OCI-LY1 (cell line): ENCODE data around the gene TOM1.

Experiments
- H2AFZ ChIP-seq: fragments of 200-600 bp; sonication (generic), shearing (Covaris generic); 2 replicates; pipeline ENCODE4 v1.6.0; 2014; ENCODE audit warnings: antibody characterized with exemption, mild to moderate bottlenecking, low read length
- H3F3A ChIP-seq: fragments of 200-600 bp; sonication (generic), shearing (Covaris generic); 2 replicates; pipeline ENCODE4 v1.6.0; 2014; ENCODE audit warnings: mild to moderate bottlenecking, antibody characterized with exemption, low read length, moderate library complexity; ENCODE audit not compliant: insufficient read depth
- H3K27ac ChIP-seq: fragments of 200-600 bp; sonication (generic); 2 replicates; pipeline ENCODE4 v1.5.1; 2014; ENCODE audit warnings: low read length, mixed run types, mild to moderate bottlenecking, low read depth; ENCODE audit not compliant: poor library complexity, severe bottlenecking
- H3K27me3 ChIP-seq: fragments of 200-600 bp; sonication (generic); 2 replicates; pipeline ENCODE4 v1.6.0; 2014; ENCODE audit warnings: antibody characterized with exemption, mild to moderate bottlenecking, low read length, moderate library complexity; ENCODE audit not compliant: insufficient read depth
- H3K36me3 ChIP-seq: fragments of 200-600 bp; sonication (generic); 2 replicates; pipeline ENCODE4 v1.6.1; 2014; ENCODE audit warnings: mild to moderate bottlenecking, antibody characterized with exemption, low read length, moderate library complexity, mixed read lengths; ENCODE audit not compliant: insufficient read depth
- H3K4me1 ChIP-seq: fragments of 200-600 bp; sonication (generic); 2 replicates; pipeline ENCODE4 v1.5.1; 2014; ENCODE audit warnings: mild to moderate bottlenecking, low read length, moderate library complexity; ENCODE audit not compliant: insufficient read depth, severe bottlenecking
- H3K4me2 ChIP-seq: fragments of 200-600 bp; sonication (generic), shearing (Covaris generic); 2 replicates; pipeline ENCODE4 v1.6.1; 2014; ENCODE audit warnings: low read length
- H3K4me3 ChIP-seq: fragments of 200-600 bp; sonication (generic); 2 replicates; pipeline ENCODE4 v1.5.1; 2014; ENCODE audit warnings: low read length, low read depth, mild to moderate bottlenecking, mixed read lengths; ENCODE audit not compliant: poor library complexity, severe bottlenecking
- H3K79me2 ChIP-seq: fragments of 200-600 bp; shearing (Covaris generic); 2 replicates; pipeline ENCODE4 v1.6.1; 2016; ENCODE audit warnings: mixed run types, low read length, mixed read lengths; ENCODE audit not compliant: insufficient read depth
- H3K9ac ChIP-seq: fragments of 200-600 bp; sonication (generic), shearing (Covaris generic); 2 replicates; pipeline ENCODE4 v1.6.1; 2014; ENCODE audit warnings: mild to moderate bottlenecking, low read length, mixed read lengths
- H3K9me2 ChIP-seq: fragments of 200-600 bp; sonication (generic), shearing (Covaris generic); 2 replicates; pipeline ENCODE4 v1.6.1; 2014; ENCODE audit warnings: low read depth, mild to moderate bottlenecking, low read length, mixed read lengths
- H3K9me3 ChIP-seq: fragments of 200-600 bp; shearing (Covaris generic); 2 replicates; pipeline ENCODE4 v1.6.1; 2014; ENCODE audit warnings: low read length, mixed read lengths
- H4K20me1 ChIP-seq: fragments of 200-600 bp; sonication (generic), shearing (Covaris generic); 2 replicates; pipeline ENCODE4 v1.6.0; 2016; ENCODE audit warnings: mild to moderate bottlenecking, low read length; ENCODE audit not compliant: insufficient read depth
- EZH2 ChIP-seq: fragments of 200-600 bp; sonication (generic), shearing (Covaris generic); IDR thresholded peaks from 2 replicates; pipeline ENCODE4 v1.8.0; 2017; ENCODE audit warnings: borderline replicate concordance, mixed run types, mild to moderate bottlenecking, antibody characterized with exemption, low read length, moderate library complexity, mixed read lengths
- TF ChIP-seq, protein P1 (sequence below): fragments of 200-600 bp; sonication (generic), shearing (Covaris generic); IDR thresholded peaks from 2 replicates; pipeline ENCODE4 v1.5.1; 2017; ENCODE audit warnings: mild to moderate bottlenecking, antibody characterized with exemption, low read length, moderate library complexity, mixed read lengths

TOM1 gene

DNA sequence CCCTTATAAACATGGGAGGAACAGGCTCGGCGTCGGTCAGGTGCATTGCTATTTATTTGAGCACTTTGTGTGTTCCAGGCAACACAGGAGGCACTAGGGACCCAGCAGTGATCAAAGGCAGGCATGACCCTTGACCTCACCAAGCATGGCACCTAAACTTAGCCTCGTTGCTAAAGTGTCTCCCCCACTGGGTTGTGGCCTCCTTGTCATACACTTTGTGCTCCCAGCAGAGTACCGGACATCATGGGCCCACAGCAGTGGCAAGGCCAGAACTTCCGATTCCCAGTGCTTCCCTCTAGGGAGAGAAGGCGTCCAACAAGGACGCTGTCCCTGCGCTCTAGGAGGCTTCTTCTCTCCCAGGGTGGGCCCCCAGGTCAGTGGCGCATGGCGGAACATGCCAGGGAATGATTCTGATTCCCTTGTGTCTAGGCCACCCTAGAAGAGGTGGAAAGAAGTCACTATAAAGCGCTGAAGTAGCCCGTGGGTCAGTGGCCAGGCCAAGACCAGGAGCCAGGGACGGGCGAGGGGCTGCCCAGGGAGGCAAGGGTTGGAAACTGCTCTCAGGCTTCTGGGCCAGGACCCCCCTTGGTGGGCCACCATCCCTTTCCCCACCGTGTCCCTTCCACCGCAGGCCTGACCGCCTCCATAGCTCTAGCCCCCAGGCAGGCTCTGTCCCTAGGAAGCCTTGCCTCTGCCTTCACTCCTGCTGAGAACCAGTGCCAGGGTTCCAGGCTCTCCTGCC lies 19.7 kb downstream of the TOM1 start:
- H3F3A ChIP-seq = no peaks in the 10 kb centered on the region
- H3K9me3 ChIP-seq = no peaks in the 10 kb centered on the region
- H3K27me3 ChIP-seq = no peaks in the 10 kb centered on the region
- H3K79me2 ChIP-seq = no peaks in the 10 kb centered on the region
- no peak overlapping the region for H2AFZ ChIP-seq
- H3K9me2 ChIP-seq = no peaks in the 10 kb centered on the region
- H3K27ac ChIP-seq = no peak overlapping the region
- no peak overlapping the region for H3K9ac ChIP-seq
- H3K4me1 ChIP-seq = peaks cover 25% of the 10 kb centered on the region
- H3K4me3 ChIP-seq = no peak overlapping the region
- TF ChIP-seq, protein P1, sequence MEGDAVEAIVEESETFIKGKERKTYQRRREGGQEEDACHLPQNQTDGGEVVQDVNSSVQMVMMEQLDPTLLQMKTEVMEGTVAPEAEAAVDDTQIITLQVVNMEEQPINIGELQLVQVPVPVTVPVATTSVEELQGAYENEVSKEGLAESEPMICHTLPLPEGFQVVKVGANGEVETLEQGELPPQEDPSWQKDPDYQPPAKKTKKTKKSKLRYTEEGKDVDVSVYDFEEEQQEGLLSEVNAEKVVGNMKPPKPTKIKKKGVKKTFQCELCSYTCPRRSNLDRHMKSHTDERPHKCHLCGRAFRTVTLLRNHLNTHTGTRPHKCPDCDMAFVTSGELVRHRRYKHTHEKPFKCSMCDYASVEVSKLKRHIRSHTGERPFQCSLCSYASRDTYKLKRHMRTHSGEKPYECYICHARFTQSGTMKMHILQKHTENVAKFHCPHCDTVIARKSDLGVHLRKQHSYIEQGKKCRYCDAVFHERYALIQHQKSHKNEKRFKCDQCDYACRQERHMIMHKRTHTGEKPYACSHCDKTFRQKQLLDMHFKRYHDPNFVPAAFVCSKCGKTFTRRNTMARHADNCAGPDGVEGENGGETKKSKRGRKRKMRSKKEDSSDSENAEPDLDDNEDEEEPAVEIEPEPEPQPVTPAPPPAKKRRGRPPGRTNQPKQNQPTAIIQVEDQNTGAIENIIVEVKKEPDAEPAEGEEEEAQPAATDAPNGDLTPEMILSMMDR = no peak
- no peak for TF ChIP-seq EZH2
- no peak overlapping the region for H3K4me2 ChIP-seq
- H4K20me1 ChIP-seq = no peaks in the 10 kb centered on the region
- peaks cover 11% of the 10 kb centered on the region for H3K36me3 ChIP-seq

DNA sequence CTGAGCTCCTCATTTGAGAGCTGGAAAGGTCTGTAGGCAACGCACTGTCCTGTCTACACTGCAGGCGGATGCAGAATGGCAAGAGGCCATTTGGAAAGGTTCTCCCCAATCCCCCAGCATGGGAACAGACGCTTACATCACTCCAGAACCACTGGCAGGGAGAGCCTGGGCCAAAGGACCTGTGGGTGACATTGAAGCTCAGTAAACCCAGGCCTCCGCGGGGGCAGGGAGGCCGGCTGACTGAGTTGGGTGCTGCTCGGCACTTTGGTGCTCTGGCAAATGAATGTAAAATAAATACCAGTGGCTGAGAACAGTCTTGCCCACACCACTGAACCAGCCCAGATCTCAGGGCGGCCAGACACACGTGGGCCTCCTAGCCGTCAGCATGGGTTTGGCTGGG lies 22.4 kb downstream of the TOM1 start:
- Histone ChIP-seq H4K20me1 (no peaks in the 10 kb centered on the region), H3K27ac (no peak overlapping the region), H3K79me2 (no peaks in the 10 kb centered on the region), H3K4me2 (no peak overlapping the region), H2AFZ (no peak overlapping the region), H3K4me3 (no peak overlapping the region), H3K27me3 (no peaks in the 10 kb centered on the region), H3K4me1 (no peaks in the 10 kb centered on the region), H3K36me3 (peaks cover 29% of the 10 kb centered on the region), H3K9me3 (no peaks in the 10 kb centered on the region), H3F3A (no peaks in the 10 kb centered on the region), H3K9ac (no peak overlapping the region), H3K9me2 (no peaks in the 10 kb centered on the region)
- TF ChIP-seq, protein P1 = no peak
- TF ChIP-seq EZH2 = no peak

DNA sequence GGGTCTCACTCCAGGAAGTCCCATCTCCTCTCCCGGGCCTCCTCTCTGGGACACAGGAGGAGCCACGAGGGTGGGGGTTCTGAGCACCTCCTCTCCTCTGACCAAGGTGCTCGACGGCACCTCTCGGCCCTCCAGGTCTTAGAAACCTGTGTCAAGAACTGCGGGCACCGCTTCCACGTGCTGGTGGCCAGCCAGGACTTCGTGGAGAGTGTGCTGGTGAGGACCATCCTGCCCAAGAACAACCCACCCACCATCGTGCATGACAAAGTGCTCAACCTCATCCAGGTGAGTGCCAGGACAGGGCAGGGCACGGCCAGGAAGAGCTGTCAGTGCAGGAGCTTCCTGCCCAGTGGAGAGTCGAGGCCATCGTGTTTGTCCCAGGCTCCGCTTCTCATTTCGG lies 23.2 kb downstream of the TOM1 start:
- Histone ChIP-seq H3K27ac (no peak overlapping the region), H3F3A (no peaks in the 10 kb centered on the region), H3K4me2 (no peak overlapping the region), H3K4me1 (no peaks in the 10 kb centered on the region), H3K79me2 (no peaks in the 10 kb centered on the region), H3K36me3 (peaks cover 26% of the 10 kb centered on the region), H3K4me3 (no peak overlapping the region), H3K9ac (no peak overlapping the region), H3K9me2 (no peaks in the 10 kb centered on the region), H4K20me1 (no peaks in the 10 kb centered on the region), H2AFZ (no peak overlapping the region), H3K9me3 (no peaks in the 10 kb centered on the region), H3K27me3 (no peaks in the 10 kb centered on the region)
- no peak for TF ChIP-seq EZH2
- TF ChIP-seq, protein P1 = no peak
